NCI-H1436 treated with DMSO at 0.1 percent for 48 hours (cell line): ENCODE results near the gene ALS2CL.
"Not testable (repeated sequence)": the region's sequence is repeated elsewhere in the genome, so short reads cannot be mapped to it uniquely, and the experiment has no call there.

Experiments used
- DNase-seq: peaks from one replicate; lab custom pipeline; 2025; lab: John Stamatoyannopoulos, UW

The ALS2CL gene

DNA sequence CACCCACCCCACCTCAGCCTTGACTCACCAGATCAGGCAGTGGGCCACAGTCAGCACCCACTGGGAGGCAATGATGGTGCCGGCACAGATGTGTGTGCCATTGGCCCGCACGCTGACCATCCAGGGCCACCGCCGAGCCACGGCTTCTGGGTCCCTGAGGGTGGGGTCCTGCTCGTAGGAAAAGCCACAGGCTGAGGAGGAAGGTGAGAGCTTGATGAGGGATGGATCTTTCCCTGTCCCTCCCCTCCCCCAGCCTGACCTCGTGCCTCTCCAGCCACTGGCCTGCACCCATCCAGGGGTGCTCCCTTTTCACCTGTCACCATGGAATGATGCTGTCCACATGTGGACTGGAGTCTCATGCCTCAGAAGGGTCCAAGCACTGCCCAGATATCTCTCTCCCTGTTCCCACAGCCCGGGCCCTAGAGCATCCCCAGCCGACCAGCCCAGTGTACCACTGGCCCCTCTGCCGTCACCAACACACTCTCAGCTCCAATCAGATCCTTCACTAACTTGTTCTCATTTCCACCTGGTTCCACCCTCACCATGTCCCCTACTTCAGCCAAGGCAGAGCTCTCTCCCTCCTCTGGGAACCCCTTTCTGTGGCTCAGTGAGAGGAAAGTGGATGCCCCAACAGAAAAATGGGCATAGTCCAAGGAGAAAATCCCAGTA, 22.2 kb upstream of the ALS2CL start:
- no peak for DNase-seq

DNA sequence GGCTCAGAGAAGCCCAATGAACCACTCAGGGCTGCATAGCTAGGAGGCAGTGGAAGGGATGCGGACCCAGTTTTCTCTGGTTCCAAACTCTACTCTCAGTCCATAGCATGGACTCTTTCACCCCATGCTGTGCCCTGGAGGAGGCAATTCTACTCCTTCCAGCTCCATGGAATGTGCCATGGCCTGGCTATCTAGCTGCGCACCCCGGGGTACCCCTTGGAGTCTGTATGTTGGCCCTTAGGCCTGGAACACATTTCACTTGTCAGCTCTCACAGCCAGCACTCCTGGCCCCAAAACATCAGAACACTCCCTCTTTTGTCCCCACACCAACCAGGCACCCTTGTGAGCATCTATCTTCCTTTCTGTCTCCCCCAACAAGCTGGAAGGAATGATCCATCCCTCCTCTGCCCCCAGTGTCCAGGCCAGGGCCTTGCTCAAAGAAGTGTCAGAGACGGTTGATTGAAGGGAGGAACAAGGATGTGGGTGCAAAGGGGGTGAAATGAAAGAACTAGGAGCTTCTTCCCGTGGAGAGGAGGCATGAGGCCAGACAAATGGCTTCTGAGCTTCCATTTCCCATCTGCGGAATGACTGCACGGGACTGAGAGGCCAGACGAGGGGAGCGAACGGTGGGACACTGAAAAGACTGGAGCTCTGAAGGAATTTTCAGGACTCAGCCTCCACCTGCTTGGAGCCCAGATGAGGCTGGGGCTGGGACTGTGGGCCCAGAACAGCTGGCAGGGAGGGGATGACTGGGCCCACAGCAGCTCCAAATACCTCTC, 21.4 kb upstream of the ALS2CL start:
- no peak for DNase-seq

DNA sequence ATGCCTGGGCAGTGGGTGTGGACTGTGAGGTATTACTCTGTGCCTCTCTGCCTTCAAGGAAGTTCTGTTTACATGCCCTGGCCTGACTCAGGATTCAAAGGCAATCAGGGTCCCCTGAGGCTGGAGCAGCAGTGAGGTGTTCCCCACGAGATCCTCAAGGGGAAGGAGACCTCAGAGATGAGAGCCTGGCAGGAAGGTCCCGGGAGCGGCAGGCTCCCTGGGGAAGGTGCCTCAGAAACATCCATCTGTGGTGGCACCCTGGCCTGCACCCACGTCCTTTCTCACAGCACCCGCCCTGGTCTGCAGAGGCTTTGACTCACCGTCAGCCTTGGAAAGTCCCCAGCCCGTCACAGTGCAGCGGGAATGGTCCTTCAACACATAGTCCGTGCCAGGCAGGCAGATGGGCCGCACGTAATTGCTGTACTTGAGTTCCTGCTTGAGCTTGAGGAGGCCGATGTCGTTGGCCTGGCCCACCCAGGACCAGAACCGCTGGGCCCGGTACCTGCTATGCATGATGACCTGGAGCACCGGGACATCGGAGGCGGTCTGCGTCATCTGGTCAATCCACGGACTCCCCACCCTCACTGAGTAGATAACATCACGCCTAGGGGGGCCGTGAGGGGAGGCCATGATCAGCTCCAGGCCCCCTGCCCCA, 20.5 kb upstream of the ALS2CL start:
- DNase-seq, result no peak

DNA sequence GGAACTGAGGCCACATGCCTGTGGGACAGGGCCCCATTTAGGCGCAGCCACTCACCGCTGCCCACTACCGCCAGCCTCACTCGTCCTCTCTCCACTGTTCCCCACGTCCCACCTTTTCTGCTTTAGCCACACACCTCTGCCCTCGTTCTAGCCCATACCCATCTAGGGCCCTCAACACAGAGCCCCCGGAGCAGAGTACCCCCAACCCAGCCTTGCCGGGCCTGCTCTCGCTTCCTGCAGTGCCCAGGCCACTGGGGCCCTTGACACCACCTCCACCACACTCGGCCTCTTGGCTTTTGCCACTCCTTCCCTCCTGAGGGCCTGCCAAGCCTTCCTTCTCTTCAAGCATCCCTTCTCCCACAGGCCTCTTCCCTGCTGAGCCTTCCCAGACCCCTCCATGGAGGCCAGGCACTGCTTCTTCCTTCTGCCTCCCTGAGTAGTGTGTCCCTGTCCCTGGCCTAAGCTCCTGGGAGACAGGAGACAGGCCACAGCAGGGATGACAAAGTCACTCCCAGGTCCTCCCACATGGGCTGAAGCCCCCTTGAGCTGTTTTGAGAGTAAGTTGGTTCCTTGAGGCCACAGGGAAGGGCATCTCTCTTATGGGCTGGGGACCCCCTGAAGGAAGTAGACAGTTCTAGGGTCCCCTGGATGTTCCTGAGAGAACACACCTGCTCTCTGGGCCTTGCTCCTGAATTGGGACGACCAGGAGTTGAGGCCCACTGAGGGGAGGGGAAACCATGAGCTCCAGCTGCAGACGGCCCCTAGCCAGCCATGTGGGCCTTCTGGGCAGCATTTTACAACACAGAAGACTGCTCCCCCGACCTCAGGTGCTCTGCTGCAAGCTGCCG, 19.8 kb upstream of the ALS2CL start:
- no peak for DNase-seq

DNA sequence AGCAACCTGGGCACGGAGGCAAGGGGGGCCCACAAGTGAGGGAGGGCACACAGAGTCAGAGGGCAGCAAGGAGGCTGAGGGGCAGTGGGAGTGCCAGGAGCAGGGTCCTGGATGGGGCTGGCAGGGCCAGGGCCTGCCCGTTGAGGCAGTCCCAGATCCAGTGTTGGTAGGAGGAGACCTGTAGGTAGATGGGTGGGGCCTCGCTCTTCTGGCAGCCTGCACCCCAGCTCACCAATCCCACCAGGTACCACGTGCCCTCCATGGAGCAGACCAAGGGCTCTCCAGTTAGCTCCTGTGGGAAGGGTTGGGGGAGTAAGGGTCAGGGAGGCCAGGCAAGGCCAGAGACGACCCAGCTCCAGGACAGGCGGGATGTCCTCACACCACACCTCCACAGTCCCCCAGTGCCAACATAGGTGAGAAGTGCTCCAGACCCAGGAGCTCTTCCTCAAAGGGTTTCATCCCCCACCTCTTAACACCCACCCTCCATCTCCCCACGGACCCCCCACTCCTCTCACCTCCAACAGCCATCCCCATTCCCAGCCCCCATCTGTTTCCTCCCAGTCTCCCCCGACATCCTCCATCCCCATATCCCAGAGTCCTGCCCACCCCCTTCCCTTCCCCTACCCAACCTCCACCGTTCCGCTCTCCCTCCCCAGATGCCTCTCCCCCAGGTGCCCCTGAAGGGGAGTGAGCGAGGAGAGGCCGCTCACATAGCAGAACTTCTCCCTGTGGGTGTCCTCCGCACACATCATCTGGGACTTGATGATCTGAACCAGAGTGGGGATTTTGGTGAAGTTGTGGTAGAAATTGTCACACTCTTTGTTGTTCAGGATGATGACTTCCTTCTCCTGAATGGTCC, 18.9 kb upstream of the ALS2CL start:
- no peak for DNase-seq

DNA sequence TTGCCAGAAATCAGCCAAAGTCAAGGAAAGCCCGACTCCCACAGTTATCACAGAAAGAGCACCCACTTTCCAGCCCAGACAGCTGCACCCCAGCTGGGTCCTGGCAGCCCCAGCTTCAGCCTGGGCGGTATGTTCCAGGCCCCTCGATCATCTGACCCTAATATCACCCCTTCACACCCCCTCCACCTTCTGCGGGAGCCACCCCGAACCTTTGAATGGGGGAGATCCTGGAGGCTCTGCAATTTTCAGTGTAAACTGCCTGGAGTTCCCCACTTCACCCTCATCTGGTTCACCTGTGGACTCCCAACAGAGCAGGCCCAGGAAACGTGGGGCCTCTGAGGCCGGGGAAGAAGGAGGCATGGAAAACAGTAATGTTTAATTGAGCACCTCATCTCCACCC, 18.3 kb upstream of the ALS2CL start:
- no peak for DNase-seq

DNA sequence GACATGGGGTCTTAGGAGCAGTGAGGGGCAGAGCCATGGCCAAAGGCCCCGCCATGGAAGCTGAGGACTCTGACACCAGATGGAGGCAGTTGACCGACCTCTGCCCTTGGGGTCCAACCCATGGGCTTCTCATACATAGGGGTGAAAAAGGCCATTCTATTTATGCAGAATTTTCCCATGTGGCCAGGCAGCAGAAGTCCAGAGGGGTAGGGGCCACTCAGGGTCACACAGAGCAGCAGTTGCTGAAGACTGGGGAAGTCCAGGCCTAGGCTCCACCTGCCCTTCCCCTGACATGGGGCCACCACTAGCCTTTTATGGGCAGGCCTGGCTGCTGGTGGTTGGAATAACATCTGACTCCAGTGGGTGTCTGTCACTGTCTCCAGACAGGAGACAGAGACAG, 17.8 kb upstream of the ALS2CL start:
- no peak for DNase-seq

DNA sequence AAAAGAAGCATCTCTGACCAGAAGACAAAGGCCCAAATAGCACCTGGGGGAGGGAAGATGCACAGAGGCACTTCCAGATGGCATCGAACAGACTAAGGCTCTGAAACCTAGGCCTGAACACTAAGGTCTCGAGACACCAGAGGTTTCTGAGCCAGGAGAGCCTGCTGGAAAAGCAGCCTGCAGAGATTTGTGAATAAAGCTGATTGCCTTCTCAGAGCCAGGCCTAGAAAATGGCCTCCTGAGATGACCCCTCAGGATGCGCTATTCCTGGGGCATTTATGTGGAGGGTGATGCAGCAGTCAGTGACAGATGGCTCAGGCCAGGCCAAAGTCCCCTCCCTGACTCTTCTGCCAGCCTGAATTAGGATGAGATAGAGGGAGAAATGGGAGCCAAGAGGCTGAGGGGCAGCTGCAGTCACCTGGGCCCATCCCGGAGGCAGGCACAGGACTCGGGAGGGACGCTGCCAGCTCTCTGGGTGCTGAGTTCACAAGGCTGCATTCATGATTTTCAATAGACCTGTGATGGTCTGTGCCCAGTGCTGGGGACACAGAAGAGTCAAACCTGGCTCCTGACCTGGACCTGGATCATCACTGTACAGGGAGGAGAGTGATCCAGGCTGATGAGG, 17.3 kb upstream of the ALS2CL start:
- DNase-seq, result no peak

DNA sequence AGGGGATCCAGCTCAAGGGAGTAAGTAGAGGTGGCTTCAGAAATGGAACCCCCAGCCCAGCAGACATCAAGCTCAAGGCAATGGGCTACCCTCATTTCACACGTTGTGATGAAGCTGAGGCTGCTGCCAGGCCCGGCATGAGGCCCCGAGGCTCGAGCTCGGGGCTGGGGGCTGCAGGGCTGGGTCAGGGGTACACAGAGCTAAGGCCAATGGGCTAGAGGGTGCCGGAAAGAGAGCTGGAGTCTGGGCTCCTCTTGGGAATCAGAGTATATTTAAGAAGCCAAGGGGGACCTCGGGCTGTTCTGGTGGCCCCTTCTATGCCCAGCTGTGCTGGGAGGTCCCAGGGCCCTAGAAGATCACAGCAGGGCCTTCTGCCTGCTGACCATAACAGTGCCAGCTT, 16.8 kb upstream of the ALS2CL start:
- DNase-seq, result no peak

DNA sequence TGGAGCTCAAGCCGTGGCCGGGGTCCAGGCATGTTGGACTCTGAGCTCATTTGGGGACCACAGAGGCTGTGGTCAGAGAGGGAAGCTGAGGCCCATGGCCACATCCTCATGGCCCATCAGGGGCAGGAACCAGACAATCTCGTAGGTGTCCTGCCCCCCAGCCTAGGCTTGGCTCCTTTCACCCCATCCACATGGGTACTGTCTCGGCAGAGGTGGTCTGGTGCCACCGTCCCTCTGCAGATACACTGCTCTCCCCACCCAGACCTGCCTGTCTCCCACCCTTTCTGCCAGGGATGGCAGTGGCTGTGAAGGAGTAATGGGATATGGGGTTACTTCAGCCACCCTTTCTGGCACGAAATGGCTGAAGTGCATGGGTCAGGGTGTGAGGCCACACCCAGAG, 16.2 kb upstream of the ALS2CL start:
- no peak for DNase-seq

DNA sequence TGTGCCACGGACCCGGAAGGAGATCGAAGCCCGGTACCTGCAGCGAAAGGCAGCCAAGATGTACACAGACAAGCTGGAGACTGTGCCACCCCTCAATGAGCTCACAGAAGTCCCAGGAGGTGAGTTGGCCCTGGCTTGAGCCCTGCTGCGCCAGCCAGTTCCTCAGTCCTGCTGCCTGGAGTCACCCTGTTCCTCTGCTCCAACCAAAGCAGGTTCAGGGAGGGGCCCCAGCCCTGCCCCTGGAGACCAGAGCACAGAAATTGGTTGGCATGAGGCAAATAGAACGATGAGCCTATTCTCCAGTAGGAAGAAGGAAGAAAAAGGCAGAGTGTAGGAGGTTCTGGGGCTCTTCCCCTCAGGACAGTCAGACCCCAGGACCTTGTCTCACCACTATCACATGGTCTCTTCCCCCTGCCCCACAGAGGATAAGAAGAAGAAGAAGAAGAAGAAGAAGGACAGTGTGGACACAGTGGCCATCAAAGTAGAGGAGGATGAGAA, 15.7 kb upstream of the ALS2CL start:
- no peak for DNase-seq

DNA sequence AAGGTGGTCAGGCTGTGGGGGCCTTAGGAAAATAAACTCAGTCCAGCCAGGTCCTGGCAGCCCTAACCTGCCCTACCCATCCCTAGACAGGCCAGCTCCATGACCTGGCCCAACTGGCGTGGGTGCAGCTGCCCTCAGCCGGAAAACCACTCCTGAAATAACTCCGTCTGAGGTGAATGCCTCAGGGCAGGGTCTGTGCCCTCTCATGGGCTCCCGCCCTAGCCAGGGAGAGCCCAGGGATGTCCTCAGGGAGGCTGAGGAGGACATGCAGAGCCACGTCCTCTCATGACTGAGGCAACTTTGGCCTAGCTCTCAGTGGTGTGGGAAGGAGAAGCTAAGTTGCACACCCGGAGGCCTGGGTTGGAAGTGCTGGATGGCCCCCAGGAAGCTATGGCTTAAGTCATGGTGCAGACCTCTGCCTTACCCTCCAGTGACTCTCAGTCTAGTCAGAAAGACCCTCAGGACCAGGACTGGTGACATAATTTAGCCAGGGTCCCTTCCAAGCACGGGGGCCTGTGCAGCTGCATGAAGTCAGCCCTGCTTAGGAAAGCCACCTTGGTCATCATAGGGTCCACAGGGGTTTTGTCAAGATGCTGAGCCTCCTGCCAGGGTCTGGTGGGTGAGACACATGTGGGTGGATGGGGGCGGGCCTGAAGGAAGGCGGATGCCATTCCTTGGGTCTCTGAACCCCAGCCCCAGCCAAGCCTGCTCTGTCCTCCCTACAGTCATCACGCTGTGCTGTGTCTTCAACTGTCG, 15.1 kb upstream of the ALS2CL start:
- DNase-seq, result no peak

DNA sequence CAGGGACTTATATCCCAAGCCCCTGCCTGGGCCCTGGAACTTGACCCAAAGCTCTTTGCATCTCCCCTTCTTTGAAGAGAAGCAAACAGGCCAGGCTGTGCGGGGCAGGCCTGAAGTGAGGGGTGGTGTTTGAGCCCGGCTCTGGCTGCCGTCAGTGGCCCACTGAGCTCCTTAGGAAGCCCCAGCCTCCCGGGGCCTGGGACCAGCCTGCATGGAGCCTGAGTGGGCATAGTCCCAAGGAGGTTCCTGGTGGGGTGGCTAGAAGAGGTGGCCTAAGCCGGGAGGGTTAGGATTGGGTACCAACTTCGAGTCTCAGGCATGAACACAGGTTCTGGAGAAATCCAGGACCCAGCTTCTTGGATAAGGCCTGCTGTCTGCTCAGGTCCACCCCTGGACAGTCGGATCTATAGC, 14.1 kb upstream of the ALS2CL start:
- no peak for DNase-seq

DNA sequence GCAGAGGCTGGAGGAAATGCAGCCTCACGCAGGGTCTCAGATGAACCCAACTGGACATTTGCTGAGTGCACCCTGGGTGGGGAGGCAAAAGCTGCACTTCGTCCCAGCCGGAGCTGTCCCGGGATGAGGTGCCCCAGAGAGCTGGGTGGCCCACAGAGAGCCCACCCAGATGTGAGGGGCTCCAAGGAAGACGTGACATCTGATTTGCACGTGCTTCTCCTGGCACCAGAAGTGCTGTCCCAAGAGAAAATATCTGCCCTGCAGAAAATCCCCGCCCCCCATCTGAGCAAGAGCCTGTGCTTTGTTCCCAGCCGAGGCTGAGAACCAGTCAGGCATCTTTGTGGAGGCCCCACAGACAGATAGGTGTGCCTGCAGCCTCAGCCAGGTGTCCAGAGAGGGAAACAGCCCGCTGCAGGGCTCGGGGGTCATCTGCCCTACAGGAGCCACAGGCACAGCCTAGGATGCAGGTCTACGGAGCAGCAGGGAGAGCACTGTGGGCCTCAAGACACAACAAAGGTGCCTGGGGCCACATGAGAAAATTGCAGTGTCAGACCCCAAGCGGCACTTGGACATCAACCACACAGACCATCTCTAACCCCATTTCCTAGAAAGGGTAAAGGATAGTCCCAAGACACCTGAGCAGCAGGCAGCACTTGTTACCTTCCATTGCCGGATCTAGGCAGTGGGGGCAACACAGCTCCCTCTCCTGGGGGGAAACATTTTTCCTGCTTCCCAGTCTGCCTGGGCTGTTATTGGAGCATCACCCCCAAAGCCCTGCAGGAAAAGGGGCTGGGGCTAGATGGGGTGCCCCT, 13.5 kb upstream of the ALS2CL start:
- DNase-seq, result no peak

DNA sequence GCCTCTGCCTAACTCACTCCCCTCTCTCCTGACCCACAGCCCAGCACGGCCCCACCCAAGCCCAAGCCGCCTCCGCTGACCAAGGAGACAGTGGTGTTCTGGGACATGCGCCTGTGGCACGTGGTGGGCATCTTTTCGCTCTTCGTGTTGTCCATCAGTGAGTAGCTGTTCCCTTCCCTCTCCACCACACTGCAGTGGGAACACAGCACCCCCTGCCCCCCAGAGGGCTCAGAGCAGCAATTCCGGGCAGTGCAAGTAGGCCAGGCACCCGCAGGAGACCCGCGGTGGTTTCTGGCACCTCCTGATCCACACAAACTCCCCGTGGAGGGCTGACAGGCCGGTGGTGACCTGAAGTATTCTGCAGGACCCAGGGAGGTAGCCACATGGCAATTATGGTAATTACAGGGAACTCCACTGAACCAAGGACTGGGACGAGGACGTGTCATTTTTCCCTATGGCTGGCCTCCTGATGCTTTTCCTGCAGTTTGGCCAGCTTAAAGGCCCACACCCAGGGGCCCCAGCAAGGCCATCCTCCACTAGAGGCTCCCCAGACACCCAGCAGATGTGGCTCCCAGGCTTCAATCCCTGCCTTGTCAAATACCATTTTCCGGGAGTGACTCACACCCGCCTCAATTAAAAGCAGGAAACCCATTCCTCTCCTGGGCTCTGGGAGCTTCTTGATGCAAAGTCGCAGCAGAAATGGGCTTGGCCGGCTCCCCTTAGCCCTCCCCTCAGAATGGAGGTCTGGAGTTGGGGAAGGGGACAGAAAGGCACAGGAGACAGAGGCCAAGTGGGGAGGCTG, 12.5 kb upstream of the ALS2CL start:
- DNase-seq, result no peak

DNA sequence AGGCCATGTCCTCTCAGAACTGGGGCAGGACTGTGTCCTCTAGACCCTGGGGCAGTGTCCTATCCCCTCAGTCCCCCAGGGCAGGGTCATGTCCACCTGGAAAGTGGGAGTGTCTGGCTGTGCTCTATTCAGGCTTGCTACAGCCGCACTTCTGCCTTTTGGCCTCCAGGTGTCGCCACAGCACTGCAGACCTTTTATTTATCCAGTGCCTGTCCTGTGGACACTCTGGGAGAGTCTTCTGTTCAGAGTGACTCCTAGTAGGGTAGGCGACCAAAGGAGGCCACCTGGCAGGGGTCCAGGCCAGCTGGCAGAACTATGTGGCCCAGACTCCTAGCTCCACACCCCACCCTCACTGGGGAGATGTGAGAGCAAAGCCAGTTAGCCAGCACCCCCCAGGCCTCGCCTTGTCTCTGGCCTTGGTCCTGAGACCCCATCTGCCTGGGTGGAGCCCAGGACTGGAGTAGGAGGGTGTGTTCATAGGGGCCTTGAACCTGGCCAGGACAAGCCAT, 11.6 kb upstream of the ALS2CL start:
- no peak for DNase-seq

DNA sequence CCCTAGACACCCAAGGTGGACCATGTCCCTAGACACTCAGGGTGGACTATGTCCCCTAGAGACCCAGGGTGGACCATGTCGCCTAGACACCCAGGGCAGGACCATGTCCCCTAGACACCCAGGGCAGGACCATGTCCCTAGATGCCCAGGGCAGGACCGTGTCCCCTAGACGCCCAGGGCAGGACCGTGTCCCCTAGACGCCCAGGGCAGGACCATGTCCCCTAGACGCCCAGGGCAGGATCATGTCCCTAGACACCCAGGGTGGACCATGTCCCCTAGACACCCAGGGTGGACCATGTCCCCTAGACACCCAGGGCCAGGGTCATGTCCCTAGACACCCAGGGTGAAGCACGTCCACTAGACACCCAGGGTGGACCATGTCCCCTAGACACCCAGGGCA, 10.9 kb upstream of the ALS2CL start:
- DNase-seq, result not testable (repeated sequence)

DNA sequence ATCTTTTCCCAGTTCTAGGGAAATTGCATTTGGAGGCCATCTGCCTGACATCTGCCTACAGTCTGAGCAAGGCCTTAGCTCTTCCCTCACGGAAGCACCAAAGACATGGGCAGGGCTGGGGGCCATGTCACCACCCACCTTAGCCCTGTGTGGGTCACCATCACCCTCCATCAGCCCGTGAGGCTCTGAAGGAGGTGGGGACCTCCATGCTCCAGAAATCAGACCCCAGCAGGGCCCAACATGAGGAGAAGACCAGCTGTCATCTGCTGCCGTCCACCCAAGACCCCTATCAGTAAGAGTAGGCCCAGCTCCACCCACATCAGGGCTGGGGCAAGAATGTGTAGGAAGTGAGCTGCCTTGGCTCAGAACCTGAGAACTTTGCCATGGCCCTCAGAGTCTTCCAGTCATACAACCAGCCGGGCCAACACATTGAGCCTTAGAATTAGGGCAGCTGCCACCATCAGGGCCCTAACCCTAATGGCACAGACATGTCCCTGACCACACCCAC, 9.6 kb upstream of the ALS2CL start:
- no peak for DNase-seq
